ENCODE results near the gene RHOBTB3.

DNA sequence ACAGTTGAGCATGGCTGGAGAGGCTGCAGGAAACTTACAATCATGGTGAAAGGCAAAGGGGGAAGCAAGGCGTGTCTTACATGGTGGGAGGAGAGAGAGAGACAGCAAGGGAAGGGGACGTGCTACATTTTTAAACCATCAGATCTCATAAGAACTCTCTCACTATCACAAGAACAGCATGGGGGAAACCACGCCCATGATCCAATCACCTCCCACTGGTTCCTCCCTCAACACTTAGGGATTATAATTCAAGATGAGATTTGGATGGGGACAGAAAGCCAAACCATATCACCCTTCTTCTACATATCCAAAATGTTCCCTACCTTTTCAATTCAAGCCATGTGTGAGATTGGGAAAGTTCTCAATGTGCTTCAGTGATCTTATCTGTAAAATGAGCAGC, 114.3 kb downstream of the RHOBTB3 start:
- no peak for TF ChIP-seq POLR2AphosphoS5 (IDR thresholded peaks at IDR 0.05; ENCODE audit: low read depth, low read length)
- TF ChIP-seq, protein P1, sequence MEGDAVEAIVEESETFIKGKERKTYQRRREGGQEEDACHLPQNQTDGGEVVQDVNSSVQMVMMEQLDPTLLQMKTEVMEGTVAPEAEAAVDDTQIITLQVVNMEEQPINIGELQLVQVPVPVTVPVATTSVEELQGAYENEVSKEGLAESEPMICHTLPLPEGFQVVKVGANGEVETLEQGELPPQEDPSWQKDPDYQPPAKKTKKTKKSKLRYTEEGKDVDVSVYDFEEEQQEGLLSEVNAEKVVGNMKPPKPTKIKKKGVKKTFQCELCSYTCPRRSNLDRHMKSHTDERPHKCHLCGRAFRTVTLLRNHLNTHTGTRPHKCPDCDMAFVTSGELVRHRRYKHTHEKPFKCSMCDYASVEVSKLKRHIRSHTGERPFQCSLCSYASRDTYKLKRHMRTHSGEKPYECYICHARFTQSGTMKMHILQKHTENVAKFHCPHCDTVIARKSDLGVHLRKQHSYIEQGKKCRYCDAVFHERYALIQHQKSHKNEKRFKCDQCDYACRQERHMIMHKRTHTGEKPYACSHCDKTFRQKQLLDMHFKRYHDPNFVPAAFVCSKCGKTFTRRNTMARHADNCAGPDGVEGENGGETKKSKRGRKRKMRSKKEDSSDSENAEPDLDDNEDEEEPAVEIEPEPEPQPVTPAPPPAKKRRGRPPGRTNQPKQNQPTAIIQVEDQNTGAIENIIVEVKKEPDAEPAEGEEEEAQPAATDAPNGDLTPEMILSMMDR (IDR thresholded peaks at IDR 0.05), result no peak
- TF ChIP-seq SIN3A (IDR thresholded peaks at IDR 0.05; ENCODE audit: borderline replicate concordance, insufficient read depth, low read depth, low read length), result no peak

Data from Panc1 (cell line).